Lower leg skin (tissue), 3 donors: ENCODE data around the gene NOTCH3.

Experiments
- POLR2A ChIP-seq, 2 donors: fragments of 450-650 bp; IDR thresholded peaks; one replicate each; pipeline ENCODE4 v1.6.1; 2016 to 2017; ENCODE audit warnings: antibody characterized with exemption in 2 of 2, mild to moderate bottlenecking in 1 of 2, moderate library complexity in 1 of 2
- TF ChIP-seq, protein P1 (sequence below), 3 donors: fragments of 450-650 bp; IDR thresholded peaks; one replicate each; pipeline ENCODE4 v1.5.1; 2016; ENCODE audit warnings: antibody characterized with exemption in 3 of 3, mild to moderate bottlenecking in 3 of 3, moderate library complexity in 2 of 3

DNA sequence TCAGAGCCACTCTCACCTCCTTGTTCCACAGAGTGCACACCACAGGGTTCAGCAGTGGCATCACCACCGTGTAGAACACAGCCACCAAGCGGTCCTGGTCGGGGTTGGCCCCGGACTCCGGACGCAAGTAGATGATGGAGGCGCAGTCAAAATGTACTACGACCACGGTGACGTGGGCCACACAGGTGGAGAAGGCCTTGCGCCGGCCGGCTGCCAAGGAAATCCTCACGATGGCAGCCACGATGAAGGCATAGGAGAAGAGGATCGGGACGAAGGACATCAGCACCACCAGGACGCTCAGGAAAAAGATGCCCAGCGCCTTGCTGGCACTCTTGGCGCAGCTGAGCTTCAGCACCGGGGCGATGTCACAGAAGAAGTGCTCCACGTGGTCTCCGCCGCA, 59.7 kb downstream of the NOTCH3 start:
- TF ChIP-seq, protein P1, sequence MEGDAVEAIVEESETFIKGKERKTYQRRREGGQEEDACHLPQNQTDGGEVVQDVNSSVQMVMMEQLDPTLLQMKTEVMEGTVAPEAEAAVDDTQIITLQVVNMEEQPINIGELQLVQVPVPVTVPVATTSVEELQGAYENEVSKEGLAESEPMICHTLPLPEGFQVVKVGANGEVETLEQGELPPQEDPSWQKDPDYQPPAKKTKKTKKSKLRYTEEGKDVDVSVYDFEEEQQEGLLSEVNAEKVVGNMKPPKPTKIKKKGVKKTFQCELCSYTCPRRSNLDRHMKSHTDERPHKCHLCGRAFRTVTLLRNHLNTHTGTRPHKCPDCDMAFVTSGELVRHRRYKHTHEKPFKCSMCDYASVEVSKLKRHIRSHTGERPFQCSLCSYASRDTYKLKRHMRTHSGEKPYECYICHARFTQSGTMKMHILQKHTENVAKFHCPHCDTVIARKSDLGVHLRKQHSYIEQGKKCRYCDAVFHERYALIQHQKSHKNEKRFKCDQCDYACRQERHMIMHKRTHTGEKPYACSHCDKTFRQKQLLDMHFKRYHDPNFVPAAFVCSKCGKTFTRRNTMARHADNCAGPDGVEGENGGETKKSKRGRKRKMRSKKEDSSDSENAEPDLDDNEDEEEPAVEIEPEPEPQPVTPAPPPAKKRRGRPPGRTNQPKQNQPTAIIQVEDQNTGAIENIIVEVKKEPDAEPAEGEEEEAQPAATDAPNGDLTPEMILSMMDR (IDR thresholded peaks at IDR 0.05), result no peak
- no peak for TF ChIP-seq POLR2A (IDR thresholded peaks at IDR 0.05)
